Measurements from ENCODE around the gene COX7A2. TPM values are rescaled to one million over a fixed set of nuclear protein-coding genes. Genes with fewer than 3 reads are reported as not detected.

The COX7A2 gene
- total RNA-seq, 1 experiment from 2014 or later: 524 TPM

- no peaks in the 10 kb centered on the region for H3K27me3 ChIP-seq (ENCODE audit: insufficient read depth, low read depth)
- H3K79me2 ChIP-seq (ENCODE audit: low read depth): no peaks in the 10 kb centered on the region
- H3K9me2 ChIP-seq (ENCODE audit: insufficient read depth): no peaks in the 10 kb centered on the region
- no TSS peak for BruUV-seq (replicated peaks)
- H3K4me1 ChIP-seq (replicated peaks; ENCODE audit: insufficient read depth): no peaks in the 10 kb centered on the region
- no peak overlapping the region for H3K27ac ChIP-seq
- H3K4me3 ChIP-seq: no peak overlapping the region
- peaks cover 9% of the 10 kb centered on the region; the same call in 1 of the 2 replicates for H3F3A ChIP-seq (ENCODE audit: insufficient read depth, low read depth)
- ChIA-PET POLR2A (ENCODE audit: unreplicated experiment) (no interaction called here), CTCF (no interaction called here)
- intact Hi-C loops (cut with micrococcal nuclease; ENCODE audit: unreplicated experiment): no loop called here
- no peak overlapping the region for H2AFZ ChIP-seq
- no peak overlapping the region for H3K4me2 ChIP-seq
- H3K9me3 ChIP-seq (ENCODE audit: insufficient read depth, low read depth): no peaks in the 10 kb centered on the region
- H4K20me1 ChIP-seq (ENCODE audit: insufficient read depth): no peaks in the 10 kb centered on the region
- TF ChIP-seq EZH2 (IDR thresholded peaks at IDR 0.05; ENCODE audit: low read depth): no peak
- no peak for TF ChIP-seq CTCF (conservative IDR thresholded peaks at IDR 0.05)
- H3K36me3 ChIP-seq (ENCODE audit: low read depth): 0 out of 2 replicates have a peak, but pooled peaks cover 2% of the 10 kb centered on the region
- DNase-seq: no peak
Measured at GRCh38 chr6:75250552-75250951, 7.0 kb upstream of the COX7A2 start.

GRCh38 chr6:75249837-75250236 is 6.2 kb upstream of the COX7A2 start:
- no TSS peak for BruUV-seq (replicated peaks)
- Histone ChIP-seq H3K4me3 (no peak overlapping the region), H3K36me3 (ENCODE audit: low read depth) (no peaks in the 10 kb centered on the region), H3K9me3 (ENCODE audit: insufficient read depth, low read depth) (no peaks in the 10 kb centered on the region), H3K79me2 (ENCODE audit: low read depth) (no peaks in the 10 kb centered on the region), H2AFZ (no peak overlapping the region), H4K20me1 (ENCODE audit: insufficient read depth) (no peaks in the 10 kb centered on the region), H3K27ac (no peak overlapping the region), H3K27me3 (ENCODE audit: insufficient read depth, low read depth) (no peaks in the 10 kb centered on the region), H3K9me2 (ENCODE audit: insufficient read depth) (no peaks in the 10 kb centered on the region), H3K4me1 (replicated peaks; ENCODE audit: insufficient read depth) (peaks cover 2% of the 10 kb centered on the region; the same call in 1 of the 2 replicates), H3F3A (ENCODE audit: insufficient read depth, low read depth) (peaks cover 4% of the 10 kb centered on the region; the same call in 1 of the 2 replicates), H3K4me2 (no peak overlapping the region)
- ChIA-PET CTCF (no interaction called here), POLR2A (ENCODE audit: unreplicated experiment) (no interaction called here)
- DNase-seq: no peak
- intact Hi-C loops (cut with micrococcal nuclease; ENCODE audit: unreplicated experiment): no loop called here
- TF ChIP-seq CTCF (conservative IDR thresholded peaks at IDR 0.05): no peak
- TF ChIP-seq EZH2 (IDR thresholded peaks at IDR 0.05; ENCODE audit: low read depth): no peak

- Histone ChIP-seq H3K4me3 (no peak overlapping the region), H4K20me1 (ENCODE audit: insufficient read depth) (0 out of 2 replicates have a peak, but pooled peaks cover 3% of the 10 kb centered on the region), H3K4me2 (no peak overlapping the region), H3K9me2 (ENCODE audit: insufficient read depth) (no peaks in the 10 kb centered on the region), H3F3A (ENCODE audit: insufficient read depth, low read depth) (peaks cover 10% of the 10 kb centered on the region; the same call in 1 of the 2 replicates), H3K36me3 (ENCODE audit: low read depth) (peaks cover 3% of the 10 kb centered on the region; the same call in 1 of the 2 replicates), H3K27ac (no peak overlapping the region), H3K27me3 (ENCODE audit: insufficient read depth, low read depth) (no peaks in the 10 kb centered on the region), H3K4me1 (replicated peaks; ENCODE audit: insufficient read depth) (peaks cover 18% of the 10 kb centered on the region), H2AFZ (no peak overlapping the region), H3K79me2 (ENCODE audit: low read depth) (peaks cover 21% of the 10 kb centered on the region), H3K9me3 (ENCODE audit: insufficient read depth, low read depth) (no peaks in the 10 kb centered on the region)
- intact Hi-C loops (cut with micrococcal nuclease; ENCODE audit: unreplicated experiment): no loop called here
- BruUV-seq (replicated peaks): no TSS peak
- CTCF ChIA-PET: no interaction called here
- no peak for TF ChIP-seq CTCF (conservative IDR thresholded peaks at IDR 0.05)
- TF ChIP-seq EZH2 (IDR thresholded peaks at IDR 0.05; ENCODE audit: low read depth): no peak
- POLR2A ChIA-PET (ENCODE audit: unreplicated experiment): no interaction called here
- DNase-seq: no peak
Measured at GRCh38 chr6:75246386-75246785, 2.8 kb upstream of the COX7A2 start.
